ENCODE measurements around the gene H3-3A.

Gene H3-3A

DNA sequence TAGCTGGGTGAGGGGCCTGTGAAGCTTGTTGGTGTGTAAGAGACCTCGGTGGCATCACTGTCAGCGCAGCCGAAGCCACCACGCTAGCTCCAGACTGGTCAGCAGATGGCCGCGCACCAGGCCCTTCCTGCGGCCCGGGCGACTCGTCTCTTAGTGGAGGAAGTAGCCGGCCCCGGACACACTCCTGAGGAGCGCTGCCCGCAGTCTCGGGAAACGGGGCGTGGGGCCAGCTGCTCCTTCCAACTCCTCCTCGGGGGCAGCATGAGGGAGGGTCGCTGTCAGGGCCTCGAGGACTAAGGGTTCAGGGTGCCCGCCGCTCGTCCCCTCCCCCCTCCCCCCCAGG is 20.4 kb downstream of the H3-3A start:
- no peaks in the 10 kb centered on the region for H3K36me3 ChIP-seq (replicated peaks; ENCODE audit: low read depth, low read length)
- H2AFZ ChIP-seq (ENCODE audit: low read depth, low read length): peak overlapping the region; percentile 88
- H4K20me1 ChIP-seq (ENCODE audit: insufficient read depth, low read length): no peaks in the 10 kb centered on the region
- H3K27me3 ChIP-seq (ENCODE audit: low read depth, low read length): peaks cover 7% of the 10 kb centered on the region; the same call in 1 of the 2 replicates
- H3K4me1 ChIP-seq (ENCODE audit: low read length): peaks cover 30% of the 10 kb centered on the region
- peak overlapping the region; percentile 53; the same call in 1 of the 2 replicates for H3K27ac ChIP-seq (ENCODE audit: low read length)
- H3K4me2 ChIP-seq (ENCODE audit: low read length): peak overlapping the region; percentile 94
- H3K4me3 ChIP-seq (ENCODE audit: low read length): peak overlapping the region; percentile 85
- no peaks in the 10 kb centered on the region for H3K79me2 ChIP-seq (ENCODE audit: low read length)
- no peaks in the 10 kb centered on the region for H3K9me3 ChIP-seq (ENCODE audit: insufficient read depth, low read length)
- H3K9ac ChIP-seq (ENCODE audit: low read length): peak overlapping the region; percentile 76
- no peak for TF ChIP-seq EZH2phosphoT487 (IDR thresholded peaks at IDR 0.05; ENCODE audit: low read depth)
- TF ChIP-seq, protein P1, sequence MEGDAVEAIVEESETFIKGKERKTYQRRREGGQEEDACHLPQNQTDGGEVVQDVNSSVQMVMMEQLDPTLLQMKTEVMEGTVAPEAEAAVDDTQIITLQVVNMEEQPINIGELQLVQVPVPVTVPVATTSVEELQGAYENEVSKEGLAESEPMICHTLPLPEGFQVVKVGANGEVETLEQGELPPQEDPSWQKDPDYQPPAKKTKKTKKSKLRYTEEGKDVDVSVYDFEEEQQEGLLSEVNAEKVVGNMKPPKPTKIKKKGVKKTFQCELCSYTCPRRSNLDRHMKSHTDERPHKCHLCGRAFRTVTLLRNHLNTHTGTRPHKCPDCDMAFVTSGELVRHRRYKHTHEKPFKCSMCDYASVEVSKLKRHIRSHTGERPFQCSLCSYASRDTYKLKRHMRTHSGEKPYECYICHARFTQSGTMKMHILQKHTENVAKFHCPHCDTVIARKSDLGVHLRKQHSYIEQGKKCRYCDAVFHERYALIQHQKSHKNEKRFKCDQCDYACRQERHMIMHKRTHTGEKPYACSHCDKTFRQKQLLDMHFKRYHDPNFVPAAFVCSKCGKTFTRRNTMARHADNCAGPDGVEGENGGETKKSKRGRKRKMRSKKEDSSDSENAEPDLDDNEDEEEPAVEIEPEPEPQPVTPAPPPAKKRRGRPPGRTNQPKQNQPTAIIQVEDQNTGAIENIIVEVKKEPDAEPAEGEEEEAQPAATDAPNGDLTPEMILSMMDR (IDR thresholded peaks at IDR 0.05; ENCODE audit: low read depth, low read length): no peak

DNA sequence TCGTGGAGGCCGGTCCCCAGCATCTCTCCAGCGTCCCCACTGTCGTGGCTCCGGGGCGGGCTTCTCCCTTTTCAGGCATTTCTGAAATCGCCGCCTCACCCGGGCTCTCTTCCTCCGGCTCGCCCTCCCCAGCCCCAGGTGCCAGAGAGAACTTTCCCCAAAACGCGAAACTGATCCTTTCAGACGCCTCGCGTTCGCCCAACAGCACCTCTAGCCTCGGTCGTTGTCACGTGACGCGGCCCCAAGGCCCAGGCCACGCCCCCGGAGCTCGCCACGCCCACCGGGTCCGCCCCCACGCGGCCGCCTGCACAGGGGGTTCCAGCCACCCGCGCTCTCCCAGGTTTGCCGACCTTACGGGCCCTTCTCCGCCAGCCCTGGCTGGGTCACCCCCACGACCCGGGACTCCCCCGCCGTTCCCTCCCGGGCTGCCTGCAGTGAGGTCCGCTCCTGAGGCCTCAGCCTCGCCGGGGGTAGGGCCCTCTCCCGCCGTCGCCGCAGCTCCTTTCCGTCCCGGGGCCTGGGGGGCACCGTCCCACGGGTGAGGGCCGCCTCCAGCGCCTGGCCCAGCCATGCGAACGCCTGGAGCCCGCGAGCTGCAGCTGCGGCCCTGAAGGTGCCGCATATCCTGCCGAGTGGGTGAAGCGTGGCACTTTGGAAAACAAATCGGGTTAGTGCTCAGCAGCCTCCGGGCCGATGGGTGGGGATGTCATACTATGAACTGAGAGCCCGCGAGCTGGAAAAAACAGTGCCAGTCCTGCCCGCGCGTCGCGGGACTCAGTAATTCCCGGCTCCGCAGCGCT is 21.0 kb downstream of the H3-3A start:
- H2AFZ ChIP-seq (ENCODE audit: low read depth, low read length): peak overlapping the region; percentile 88
- H3K9me3 ChIP-seq (ENCODE audit: insufficient read depth, low read length): no peaks in the 10 kb centered on the region
- H3K79me2 ChIP-seq (ENCODE audit: low read length): no peaks in the 10 kb centered on the region
- H3K4me2 ChIP-seq (ENCODE audit: low read length): peak overlapping the region; percentile 94
- H3K9ac ChIP-seq (ENCODE audit: low read length): peak overlapping the region; percentile 76
- TF ChIP-seq EZH2phosphoT487 (IDR thresholded peaks at IDR 0.05; ENCODE audit: low read depth): no peak
- TF ChIP-seq, protein P1 (IDR thresholded peaks at IDR 0.05; ENCODE audit: low read depth, low read length): peak; percentile 15; the same call in 1 of the 2 replicates
- peak overlapping the region; percentile 85 for H3K4me3 ChIP-seq (ENCODE audit: low read length)
- H3K27me3 ChIP-seq (ENCODE audit: low read depth, low read length): peaks cover 7% of the 10 kb centered on the region; the same call in 1 of the 2 replicates
- peak overlapping the region; percentile 53 for H3K27ac ChIP-seq (ENCODE audit: low read length)
- peaks cover 30% of the 10 kb centered on the region for H3K4me1 ChIP-seq (ENCODE audit: low read length)
- no peaks in the 10 kb centered on the region for H3K36me3 ChIP-seq (replicated peaks; ENCODE audit: low read depth, low read length)
- H4K20me1 ChIP-seq (ENCODE audit: insufficient read depth, low read length): no peaks in the 10 kb centered on the region

DNA sequence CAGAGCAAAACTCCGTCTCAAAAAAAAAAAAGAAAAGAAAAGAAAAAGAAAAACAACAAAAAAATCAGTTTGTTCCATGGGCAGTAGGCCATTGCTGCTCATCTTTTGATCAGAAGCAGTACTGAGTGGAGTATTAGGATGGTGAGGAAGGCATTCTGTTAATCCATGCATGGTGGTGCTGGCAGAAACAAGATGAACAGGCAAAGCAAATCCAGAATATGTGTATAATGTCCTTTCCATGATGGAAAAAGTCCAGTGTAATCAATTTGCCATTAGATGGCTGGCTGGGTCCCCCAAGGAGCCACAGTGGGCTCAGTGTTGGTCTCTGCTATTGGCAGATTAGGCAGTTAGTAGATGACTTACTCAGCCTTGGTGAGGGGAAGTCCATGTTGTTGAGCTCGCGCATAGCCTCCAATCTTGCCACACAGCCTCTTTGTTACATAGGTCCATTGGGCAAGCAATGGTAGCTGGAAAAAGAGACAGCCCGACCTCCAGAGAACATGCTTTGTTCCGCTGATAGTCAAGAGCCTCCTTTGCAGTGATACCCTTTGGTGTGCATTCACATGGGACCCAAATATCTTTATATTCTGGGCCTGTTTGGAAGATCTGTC is 23.3 kb downstream of the H3-3A start:
- H2AFZ ChIP-seq (ENCODE audit: low read depth, low read length): no peak overlapping the region
- H3K9me3 ChIP-seq (ENCODE audit: insufficient read depth, low read length): no peaks in the 10 kb centered on the region
- no peaks in the 10 kb centered on the region for H3K79me2 ChIP-seq (ENCODE audit: low read length)
- peaks cover 13% of the 10 kb centered on the region; the same call in 1 of the 2 replicates for H3K27me3 ChIP-seq (ENCODE audit: low read depth, low read length)
- H4K20me1 ChIP-seq (ENCODE audit: insufficient read depth, low read length): no peaks in the 10 kb centered on the region
- H3K27ac ChIP-seq (ENCODE audit: low read length): peak overlapping the region; percentile 16; the same call in 1 of the 2 replicates
- H3K4me3 ChIP-seq (ENCODE audit: low read length): peak overlapping the region; percentile 24; the same call in 1 of the 2 replicates
- no peaks in the 10 kb centered on the region for H3K36me3 ChIP-seq (replicated peaks; ENCODE audit: low read depth, low read length)
- peaks cover 30% of the 10 kb centered on the region for H3K4me1 ChIP-seq (ENCODE audit: low read length)
- TF ChIP-seq, protein P1 (IDR thresholded peaks at IDR 0.05; ENCODE audit: low read depth, low read length): no peak
- TF ChIP-seq EZH2phosphoT487 (IDR thresholded peaks at IDR 0.05; ENCODE audit: low read depth): no peak
- H3K9ac ChIP-seq (ENCODE audit: low read length): no peak overlapping the region
- peak overlapping the region; percentile 50 for H3K4me2 ChIP-seq (ENCODE audit: low read length)

DNA sequence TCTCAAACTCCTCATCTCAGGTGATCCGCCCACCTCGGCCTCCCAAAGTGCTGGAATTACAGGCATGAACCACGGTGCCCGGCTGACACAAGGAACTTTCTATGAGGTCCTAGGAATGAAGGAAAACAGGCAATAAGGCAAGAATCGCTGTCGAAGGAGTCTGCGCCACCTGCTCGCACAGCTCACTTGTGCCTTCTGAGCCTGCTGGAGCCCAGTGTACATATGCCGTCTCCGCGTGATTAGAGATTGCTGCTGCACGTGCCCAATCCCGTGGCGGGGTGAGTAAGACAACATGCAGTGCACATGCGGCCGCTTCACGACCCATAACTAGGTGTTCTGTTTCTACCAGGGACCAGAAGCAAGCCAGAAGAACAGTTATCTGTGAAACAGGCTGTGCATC is 24.3 kb downstream of the H3-3A start:
- Histone ChIP-seq H2AFZ (ENCODE audit: low read depth, low read length) (no peak overlapping the region), H3K27me3 (ENCODE audit: low read depth, low read length) (peaks cover 13% of the 10 kb centered on the region; the same call in 1 of the 2 replicates), H4K20me1 (ENCODE audit: insufficient read depth, low read length) (no peaks in the 10 kb centered on the region), H3K9ac (ENCODE audit: low read length) (no peak overlapping the region), H3K79me2 (ENCODE audit: low read length) (no peaks in the 10 kb centered on the region), H3K9me3 (ENCODE audit: insufficient read depth, low read length) (no peaks in the 10 kb centered on the region), H3K4me3 (ENCODE audit: low read length) (no peak overlapping the region), H3K36me3 (replicated peaks; ENCODE audit: low read depth, low read length) (no peaks in the 10 kb centered on the region), H3K27ac (ENCODE audit: low read length) (no peak overlapping the region), H3K4me1 (ENCODE audit: low read length) (peaks cover 30% of the 10 kb centered on the region), H3K4me2 (ENCODE audit: low read length) (no peak overlapping the region)
- no peak for TF ChIP-seq EZH2phosphoT487 (IDR thresholded peaks at IDR 0.05; ENCODE audit: low read depth)
- TF ChIP-seq, protein P1 (IDR thresholded peaks at IDR 0.05; ENCODE audit: low read depth, low read length): no peak

All from OCI-LY3 (cell line).